ENCODE data around the gene ELAC2.

Gene ELAC2

DNA sequence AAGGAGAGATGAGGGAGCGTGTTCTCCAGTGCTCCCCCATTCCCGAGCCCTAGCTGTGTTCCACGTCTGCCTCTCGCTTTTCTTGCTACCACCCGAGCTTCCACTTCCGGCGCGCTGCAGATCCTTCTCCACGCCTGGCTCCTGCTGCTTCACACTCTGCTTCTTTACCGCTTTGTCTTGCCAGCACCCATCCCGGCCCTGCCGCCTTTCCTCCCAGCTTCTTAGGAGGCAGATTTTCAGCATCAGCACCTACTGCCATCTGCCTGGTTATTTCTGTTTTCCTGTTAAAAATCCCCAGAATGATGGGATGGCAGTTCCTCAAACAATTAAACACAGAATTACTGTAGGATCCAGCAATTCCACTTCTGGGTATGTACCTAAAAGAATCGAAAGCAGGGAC, 64.7 kb downstream of the ELAC2 start:
- no peak for DNase-seq (ENCODE audit: low read depth)

DNA sequence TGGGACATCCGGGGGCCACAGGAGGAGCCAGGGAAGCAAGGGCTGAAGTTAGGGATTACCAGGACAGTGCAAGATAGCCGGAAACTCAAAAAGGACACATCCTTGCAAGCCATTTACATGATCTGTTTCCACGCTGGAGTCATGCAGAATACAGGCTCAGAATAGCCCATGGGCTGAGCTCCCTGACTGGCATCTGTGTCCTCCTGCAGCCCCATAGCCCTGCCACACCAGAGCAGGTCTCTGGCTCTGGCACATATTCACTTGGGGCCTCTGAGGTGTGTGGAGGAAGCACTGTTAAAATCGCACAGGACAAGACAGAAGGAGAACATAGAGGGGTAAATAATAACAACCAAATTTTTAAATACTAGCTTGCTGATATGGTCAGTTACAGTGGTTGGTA, 65.8 kb downstream of the ELAC2 start:
- no peak for DNase-seq (ENCODE audit: low read depth)

DNA sequence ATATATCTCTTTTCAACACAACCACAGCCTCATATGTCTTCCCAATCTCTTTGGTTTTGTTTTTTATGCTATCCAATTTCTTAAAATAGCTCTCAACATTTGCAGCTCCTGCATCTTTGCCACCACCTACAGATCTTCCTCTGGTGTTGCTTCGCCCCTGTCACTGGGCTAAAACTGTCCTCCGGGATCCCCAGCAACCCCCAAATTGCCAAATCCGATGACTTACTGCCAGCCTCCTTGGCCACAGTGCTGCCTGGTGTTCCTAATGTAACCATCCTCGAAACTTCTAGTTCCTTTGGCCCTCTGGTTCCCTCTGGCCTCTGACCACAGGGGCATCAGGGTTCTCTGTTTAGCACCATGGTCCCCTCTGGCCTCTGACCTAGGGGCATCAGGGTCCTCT, 70.8 kb downstream of the ELAC2 start:
- no peak for DNase-seq (ENCODE audit: low read depth)

Measured in stimulated activated CD8-positive, alpha-beta memory T cell treated with anti-CD3 and anti-CD28 coated beads, Interleukin-15, amount 100 ng/mL, for 1 hour (primary cell).